Stimulated activated CD4-positive, alpha-beta T cell treated with anti-CD3 and anti-CD28 coated beads, Interleukin-4, amount 100 ng/mL, for 4 hours (primary cell): ENCODE measurements around the gene DCAF4.
A peak's percentile ranks its signal among the peaks of the same experiment; 100 is the strongest.
"Not testable (repeated sequence)": the region's sequence is repeated elsewhere in the genome, so short reads cannot be mapped to it uniquely, and the experiment has no call there.

Experiments
- DNase-seq, 2 experiments: peaks; one replicate each; pipeline ENCODE4 v3.0.0-alpha.2; 2020

Gene DCAF4

DNA sequence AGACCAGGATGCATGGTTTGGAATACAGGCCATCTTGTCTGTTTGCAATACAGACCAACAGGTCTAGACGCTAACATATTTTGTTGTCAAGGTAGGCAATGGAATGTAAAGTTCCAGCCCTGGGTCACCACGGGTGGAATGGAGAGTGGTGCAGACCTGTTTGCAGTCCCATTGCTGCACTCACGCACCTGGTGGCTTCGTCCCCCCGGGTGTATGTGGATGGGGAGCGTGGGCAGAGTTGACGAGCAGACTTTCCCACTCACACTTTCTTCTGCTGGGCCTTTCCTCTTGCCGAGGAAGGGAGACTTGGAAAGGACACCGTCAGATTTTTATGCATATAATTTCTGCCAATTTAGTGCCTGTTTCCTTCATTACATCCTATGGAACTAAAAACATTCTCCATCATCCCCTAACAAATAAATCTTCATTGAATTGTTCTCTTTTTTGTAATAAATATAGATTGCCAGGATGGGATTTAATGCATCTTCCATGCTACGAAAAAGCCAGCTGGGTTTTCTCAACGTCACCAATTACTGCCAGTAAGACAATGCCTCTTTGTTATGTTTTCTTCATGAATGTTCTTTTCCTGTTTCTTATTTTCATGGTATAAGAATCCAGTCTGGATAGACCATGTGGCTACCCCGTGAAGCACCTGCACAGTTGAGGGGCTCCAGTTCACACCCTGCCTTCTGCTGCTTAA lies 15.2 kb downstream of the DCAF4 start:
- no peak for DNase-seq

DNA sequence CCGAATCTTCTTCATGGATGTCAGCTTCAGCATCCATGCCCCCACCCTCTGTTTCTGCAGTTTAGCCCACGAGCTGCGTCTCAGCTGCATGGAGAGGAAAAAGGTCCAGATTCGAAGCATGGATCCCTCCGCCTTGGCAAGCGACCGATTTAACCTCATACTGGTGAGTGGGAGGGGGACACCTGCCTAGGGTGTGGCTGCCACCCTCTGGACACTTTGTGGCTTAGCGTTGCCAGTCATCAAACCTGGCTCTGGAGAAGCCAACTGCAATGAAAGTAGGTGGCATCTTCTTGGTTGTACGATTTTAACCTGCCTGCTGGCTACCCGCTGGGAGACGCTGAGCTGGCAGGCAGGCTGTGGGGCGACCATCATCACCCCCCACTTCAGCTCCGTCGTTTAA lies 16.7 kb downstream of the DCAF4 start:
- no peak for DNase-seq

DNA sequence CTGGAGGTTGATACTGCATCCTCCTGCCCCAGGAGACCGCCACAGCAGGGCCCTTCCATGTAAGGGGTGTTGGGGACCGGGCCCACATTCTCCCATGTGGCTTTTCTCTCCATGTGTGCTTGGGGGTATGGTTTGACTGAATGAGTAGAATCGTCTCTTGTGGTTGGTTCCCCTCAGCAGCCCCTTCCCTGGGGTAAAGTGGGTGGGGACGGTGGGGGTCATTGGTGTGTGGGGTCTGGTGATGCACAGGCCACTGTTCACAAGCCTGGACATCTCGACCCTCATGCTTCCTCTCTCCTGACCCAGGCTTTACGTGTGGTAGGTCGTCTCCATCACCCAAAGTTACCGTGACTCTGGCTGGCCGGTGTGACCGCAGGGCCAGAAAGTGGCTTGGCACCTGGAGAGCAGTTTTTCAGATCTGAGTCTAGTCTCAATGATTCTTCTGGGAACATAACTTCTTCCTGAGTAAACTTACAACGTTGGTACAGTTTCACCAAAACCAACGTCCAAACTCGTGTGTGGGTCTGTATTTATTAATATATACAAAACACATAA lies 17.7 kb downstream of the DCAF4 start:
- DNase-seq: no peak

DNA sequence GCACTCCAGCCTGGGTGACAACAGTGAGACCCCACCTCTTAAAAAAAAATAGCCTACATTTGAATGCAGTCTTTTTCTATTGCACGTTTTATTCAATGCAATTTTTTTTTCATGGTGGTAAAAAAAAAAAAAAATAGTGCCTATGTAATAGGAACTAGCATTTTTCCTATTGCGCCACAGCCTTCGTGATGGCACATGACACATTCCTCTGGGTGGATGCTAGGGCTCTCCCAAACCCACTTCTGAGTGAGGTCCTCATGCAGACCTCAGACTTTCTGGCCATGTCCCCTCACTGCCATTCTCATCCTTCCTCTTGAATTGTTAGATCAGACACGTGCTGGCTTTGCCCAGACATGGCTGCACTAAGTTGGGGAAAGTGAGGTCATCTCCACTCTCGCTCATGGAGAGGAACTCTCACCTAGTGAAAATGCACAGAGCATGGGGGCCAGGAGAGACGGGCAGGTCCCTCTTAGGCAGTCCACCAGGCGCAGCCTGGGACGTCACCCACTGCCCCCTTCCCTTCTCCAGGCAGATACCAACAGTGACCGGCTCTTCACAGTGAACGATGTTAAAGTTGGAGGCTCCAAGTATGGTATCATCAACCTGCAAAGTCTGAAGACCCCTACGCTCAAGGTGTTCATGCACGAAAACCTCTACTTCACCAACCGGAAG lies 19.2 kb downstream of the DCAF4 start:
- DNase-seq: no peak

DNA sequence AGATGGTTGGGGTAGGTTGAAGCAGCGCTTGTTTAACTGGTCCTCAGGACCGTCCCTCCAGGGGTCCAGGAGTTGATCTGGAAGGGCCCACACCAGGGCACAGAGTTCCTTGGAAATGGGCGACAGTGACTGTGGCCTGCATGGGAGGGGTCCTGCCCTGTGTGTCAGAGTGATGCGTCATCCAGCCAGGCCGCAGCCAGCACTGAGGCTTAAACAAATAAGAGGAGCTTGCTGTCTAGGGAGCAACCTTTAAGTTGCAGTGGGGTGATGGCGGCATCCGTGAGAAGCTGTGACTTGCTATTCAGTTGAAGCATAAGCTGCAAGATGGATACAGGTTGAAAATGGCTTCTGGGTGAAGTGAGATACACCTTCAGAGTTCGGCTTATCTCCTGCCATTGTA lies 20.2 kb downstream of the DCAF4 start:
- no peak for DNase-seq

DNA sequence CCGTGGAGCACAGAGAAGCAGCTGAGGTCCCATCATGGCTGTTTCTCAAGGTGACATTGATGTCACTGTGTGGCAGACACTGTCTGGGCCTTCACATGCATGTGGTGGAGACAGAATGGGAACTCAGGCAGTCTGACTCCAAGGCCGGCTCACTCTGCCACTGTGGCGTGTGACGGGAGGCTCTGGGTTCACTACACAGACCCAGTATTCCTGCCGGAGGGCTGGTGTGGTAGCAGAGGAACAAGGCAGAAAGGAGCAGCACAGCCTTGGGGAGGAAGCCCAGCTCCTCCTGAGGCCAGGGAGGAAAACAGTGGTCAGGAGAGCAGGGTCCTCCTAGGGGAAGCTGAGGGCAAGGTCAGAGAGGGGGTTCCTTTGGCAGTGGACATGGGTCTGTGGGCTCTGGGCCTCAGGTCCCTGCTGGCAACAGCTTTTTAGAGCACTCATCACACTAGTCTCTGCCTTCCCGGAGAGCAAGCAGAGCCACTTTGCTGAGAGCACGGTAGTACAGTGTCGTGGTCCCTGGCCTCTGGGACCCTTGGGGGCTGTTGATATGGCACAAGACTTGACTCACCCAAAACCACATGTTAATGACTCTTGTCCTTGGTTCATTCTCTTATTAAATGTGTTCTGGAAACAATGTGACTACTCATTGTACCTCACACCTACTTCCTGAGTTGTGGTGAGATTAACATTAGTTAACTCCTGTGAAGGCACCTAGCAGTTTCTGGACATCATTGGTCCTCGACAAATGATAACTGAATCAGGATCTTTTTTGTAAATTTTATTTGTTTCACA lies 21.3 kb downstream of the DCAF4 start:
- no peak for DNase-seq

DNA sequence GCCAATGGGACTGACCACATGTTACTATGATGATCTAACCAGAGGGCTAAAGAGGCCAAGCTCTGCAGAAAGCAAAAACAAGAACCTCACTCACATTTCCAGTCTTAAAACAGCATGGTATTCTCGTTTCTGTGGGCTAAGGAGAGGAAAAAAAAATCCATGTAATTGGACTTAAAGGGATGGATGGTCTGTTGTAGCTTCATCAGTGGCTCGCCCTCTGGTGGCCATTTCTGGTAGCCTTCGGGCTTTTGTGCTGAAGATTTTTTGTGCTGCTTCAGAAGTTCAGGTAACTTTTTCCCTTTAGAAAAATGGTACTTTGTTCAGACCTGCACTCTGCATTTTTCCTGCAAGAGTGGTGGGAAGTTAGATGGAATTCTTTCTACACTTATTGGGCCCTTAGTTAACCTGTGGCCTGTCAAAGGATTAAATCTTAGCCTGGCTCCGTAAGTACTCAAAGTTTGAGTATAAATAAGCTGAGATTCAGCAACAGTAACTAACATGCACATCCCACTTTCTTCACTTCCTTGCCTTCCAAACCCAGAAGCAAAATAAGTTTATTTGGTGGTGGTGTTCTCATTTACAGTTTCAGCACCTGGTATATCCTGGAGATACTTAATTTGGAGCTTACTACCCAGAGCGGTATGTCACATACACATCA lies 22.3 kb downstream of the DCAF4 start:
- peak; percentile 41 to 61 for DNase-seq

DNA sequence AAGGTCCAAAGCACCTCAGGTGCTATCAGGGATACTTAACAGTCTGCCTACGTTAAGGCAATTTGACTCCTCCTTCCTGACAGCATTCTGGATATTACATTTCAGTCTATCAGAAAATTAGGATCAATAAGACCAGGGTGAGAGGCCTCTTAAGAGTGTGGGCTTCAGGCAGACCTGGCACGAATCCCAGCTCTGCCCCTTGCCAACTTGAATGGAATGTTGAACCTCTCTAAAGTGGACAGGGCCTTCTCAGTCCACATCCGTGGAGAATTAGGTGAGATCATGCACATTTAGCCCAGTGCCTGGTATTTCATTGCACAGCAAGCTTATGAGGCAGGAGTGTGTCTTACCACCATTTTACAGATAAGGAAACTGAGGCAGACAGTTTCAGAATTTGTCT lies 25.9 kb downstream of the DCAF4 start:
- DNase-seq: no peak

DNA sequence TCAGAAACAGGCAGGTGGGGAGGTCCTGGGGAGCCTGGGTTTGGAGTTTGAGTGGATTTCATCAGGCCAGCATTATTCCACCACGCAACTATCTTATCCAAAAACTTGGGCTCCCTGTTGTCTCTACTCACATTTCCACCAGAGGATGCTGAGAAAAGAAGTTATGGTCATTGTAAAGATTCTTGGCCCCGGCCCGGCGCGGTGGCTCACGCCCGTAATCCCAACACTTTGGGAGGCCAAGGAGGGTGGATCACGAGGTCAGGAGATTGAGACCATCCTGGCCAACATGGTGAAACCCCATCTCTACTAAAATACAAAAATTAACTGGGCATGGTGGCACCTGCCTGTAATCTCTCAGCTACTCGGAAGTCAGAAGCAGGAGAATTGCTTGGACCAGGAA lies 30.5 kb downstream of the DCAF4 start:
- not testable (repeated sequence) for DNase-seq

DNA sequence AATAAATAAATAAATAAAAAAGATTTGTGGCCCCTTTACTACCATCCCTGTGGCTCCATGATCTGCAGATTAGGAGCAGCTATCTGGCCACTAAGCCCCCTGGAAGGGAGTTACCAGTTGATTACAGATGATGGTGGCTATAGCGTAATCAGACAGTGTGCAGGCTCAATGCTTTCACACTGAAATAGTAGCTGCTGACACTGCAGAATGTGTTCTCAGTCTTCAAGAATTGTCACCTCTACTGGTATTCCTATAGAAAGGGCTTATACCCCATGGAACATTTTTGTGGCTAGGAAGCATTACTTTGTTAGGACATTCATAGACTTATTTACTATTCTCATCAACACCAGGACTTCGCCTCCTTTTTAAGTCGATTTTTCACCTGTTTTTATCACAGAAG lies 30.9 kb downstream of the DCAF4 start:
- DNase-seq: no peak

DNA sequence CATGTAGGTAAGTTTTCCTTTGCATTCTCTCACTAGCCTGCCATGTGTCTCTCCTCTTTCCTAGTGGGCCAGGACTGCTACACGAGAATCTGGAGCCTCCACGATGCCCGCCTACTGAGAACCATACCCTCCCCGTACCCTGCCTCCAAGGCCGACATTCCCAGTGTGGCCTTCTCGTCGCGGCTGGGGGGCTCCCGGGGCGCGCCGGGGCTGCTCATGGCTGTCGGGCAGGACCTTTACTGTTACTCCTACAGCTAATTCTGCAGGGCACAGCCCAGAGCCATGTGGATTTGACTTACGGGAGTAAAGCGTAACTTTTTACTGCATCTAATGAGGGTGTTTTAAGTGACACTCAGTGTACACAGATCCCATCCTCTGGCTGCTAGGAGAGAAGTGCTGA lies 32.3 kb downstream of the DCAF4 start:
- DNase-seq: no peak

DNA sequence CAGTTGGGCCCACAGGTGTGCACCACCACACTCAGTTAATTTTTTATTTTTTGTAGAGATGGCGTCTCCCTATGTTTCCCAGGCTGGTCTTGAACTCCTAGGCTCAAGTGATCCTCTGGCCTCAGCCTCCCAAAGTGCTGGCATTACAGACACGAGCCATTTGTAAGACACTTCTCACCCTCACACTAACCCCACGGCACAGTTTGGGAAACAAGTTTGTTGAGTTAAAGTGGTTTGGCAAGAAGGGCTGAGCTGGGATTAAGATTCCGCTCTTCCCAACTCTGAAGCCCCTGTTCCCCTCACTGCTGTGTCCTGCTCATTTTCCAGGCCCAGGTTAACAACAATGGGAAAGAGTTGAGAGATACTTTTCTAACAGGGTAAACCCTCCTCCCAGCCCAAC lies 34.8 kb downstream of the DCAF4 start:
- DNase-seq: not testable (repeated sequence)

DNA sequence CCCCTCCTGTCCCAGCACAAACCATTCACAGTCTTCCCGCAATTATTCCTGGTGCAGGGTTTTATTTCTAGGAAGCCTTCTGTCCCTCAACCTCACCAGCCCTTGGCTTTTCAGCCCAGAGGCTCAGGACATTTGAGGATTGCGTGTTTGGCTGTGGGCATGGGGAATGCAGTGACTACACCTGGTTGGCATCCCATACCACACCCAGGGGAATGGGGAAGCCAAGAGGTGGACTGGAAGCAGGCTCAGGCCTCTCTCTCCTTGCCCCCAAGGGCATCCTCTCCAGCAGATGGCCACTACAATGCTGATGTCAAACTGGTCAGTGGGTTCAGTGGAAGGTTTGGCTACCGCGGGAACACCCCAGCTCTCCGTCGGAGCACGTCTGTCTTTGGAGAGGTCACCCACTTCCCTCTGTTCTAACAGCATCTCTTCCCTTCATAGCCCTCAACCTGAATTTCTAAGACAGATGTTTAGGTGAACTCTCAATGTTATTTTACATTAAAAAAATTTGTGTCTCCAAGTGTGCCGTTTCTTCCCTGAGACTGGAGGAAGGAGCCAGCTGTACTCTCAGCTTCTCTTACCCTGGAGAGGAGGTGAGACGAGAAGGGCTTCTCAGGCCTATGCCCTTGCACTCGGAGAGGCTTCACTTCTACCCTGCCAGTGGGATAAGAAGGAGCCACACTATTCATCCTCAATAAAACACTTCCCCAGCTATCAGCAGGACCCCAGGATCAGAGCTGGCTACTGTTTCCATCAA lies 35.5 kb downstream of the DCAF4 start:
- no peak for DNase-seq

DNA sequence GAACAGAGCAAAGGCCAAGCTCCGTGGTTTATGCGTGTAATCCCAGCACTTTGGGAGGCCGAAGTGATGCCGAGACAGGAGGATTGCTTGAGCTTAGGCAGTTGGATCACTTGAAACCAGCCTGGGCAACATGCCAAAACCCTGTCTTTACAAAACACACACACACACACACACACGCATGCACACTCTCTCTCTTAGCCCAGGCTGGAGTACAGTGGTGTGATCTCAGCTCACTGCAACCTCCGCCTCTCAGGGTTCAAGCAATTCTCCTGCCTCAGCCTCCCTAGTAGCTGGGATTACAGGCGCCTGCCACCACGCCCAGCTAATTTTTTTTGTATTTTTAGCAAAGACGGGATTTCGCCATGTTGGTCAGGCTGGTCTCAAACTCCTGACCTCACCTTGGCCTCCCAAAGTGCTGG lies 36.1 kb downstream of the DCAF4 start:
- not testable (repeated sequence) for DNase-seq

DNA sequence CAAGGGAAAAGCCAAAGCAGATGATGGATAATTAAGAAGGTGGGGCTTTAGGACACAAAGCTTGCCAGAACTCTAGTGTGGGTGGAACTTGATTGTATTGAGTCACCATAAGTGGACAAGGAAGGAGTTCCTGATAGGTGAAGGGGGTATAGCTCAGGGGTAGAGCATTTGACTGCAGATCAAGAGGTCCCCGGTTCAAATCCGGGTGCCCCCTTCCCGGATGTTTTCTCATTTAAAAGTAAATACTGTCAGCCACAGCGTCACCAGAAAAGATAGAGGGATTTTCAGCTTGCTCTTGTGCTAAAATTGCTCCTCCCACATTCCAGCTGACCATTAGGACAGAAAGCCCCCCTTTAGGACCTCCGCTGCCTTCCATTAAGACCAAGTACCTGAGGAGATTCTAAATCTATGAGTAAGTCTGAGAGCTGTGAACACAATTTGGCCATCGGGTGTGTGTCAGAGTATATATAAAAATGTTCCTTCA lies 36.6 kb downstream of the DCAF4 start:
- no peak for DNase-seq

DNA sequence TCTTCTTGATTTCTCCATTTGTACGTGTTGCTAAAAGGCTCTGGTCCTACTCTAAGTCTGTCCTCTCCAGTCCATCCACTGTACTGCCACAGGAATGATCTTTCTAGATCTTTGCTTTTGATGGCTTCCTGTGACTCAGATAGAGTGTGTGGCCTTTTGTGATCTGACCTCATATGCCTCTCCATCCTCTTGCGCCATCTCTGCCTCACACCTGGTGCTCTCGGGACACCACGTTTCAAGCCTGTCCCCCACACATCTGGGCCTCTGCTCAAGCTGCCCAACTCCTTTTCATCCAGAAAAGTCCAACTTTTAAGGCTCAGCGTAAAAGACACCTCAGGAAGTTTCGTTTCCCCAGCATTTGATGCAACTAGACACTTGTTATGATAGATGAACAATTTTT lies 39.0 kb downstream of the DCAF4 start:
- DNase-seq: no peak

DNA sequence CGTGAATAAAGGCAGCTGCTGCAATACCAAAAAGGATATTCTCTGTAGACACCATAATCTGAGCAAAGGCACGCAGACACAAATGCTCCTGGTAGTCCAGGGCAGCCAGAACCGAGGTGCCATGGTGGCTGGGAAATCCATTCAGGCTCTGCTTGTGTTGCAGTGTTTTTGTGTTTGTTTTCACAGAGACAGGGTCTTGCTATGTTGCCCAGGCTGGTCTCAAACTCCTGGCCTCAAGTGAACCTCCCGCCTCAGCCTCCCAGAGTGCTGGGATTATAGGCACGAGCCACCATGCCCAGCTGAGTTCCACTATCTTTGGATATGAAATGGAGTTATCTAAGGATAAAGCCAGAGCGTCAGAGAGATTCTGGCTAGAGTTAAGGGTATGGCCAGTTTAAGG lies 39.8 kb downstream of the DCAF4 start:
- no peak for DNase-seq

DNA sequence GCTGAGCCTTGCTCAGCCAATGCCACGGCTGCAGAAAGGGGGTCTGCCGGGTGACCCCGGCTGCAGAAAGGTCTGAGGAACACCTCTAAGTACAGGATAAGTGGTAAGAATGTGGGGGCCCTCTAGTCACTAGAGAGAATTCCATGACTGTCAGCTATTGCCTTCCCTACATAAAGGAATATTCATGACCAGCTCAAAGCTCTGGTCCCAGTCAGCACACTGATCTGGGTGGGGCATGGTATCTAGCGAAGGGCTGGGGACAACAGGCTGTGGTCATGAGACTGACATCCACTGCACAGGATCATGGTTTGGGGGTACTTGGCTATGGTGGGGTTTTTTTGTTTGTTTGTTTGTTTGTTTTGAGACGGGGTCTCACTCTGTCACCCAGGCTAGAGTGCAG lies 42.1 kb downstream of the DCAF4 start:
- DNase-seq: no peak

DNA sequence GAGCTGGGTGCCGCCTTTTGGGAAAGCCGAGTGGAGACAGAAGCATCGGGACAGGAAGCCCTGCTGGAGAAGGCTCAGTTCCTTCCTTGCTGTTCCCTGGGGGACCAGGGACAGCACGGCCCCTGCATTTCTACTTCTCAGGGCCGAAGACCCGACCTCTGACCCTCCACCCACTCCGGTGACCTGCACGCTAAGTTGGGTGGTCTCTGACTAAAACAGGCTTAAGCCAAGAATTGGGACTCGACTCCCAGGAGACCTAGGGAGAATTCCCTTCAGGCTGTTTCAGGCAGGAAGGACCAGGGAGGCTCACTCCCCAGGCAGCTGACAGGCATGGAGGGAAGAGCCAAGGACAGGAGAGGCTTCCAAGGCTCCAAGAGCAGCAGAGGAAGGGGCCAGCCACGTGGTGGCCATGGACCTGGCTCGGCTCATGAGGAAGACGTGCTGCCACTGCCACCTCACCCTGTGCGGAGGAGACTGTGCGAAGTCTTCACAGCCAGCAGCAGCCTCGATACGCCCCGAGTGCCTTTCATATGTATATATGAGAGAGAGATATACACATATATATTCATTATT lies 43.9 kb downstream of the DCAF4 start:
- DNase-seq: no peak

DNA sequence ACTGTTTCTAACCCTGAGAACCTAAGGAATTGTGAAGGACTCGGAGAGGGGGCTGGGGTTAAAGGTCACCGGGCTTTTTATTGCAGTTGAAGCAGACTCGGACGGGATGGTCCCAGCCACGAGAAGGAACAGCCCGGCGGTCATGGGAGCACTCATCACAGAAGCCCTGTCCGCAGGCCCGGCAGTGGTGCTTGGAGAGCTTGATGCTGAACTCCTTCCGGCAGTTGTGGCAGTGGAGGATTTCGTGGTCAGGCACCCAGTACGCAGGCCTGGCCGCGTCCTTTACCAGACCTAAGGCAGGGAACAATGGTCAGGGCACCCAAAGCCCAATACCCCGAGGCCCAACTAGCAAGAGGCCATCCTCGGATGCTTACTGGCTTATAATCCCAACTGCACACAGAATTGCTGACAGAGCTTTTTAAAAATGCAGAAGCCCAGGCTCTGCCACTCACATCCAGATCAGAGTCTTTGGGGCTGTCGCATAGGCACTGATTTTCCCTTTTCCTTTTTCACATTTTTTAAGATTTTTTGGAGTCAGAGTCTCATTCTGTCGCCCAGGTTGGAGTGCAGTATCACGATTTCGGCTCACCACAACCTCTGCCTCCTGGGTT lies 44.7 kb downstream of the DCAF4 start:
- no peak for DNase-seq

DNA sequence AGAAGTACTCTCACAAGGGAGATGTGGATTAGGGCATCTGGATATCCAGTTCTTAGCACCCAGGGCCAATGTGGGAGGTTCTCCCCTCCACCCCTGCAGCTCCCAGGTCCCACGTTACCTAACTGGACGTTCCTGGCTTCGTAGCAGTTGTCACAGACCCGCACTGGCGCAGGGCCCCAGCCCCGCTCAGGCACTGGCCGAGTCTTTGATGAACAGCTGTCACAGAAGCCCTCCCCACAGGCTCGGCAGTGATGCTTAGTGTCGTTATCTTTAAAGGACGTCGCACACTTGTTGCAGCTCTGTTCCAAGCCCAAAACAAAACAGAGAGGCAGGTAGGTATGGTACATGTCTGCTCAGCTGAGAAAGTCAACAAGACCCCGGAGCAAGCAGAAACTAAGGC lies 48.4 kb downstream of the DCAF4 start:
- DNase-seq: no peak
